ENCODE data around the gene SLC40A1. TPM values are rescaled to one million over a fixed set of nuclear protein-coding genes. Genes with fewer than 3 reads are reported as not detected.

The SLC40A1 gene
- total RNA-seq, 2 experiments from 2014 or later = 4.4 to 6.0 TPM

DNA sequence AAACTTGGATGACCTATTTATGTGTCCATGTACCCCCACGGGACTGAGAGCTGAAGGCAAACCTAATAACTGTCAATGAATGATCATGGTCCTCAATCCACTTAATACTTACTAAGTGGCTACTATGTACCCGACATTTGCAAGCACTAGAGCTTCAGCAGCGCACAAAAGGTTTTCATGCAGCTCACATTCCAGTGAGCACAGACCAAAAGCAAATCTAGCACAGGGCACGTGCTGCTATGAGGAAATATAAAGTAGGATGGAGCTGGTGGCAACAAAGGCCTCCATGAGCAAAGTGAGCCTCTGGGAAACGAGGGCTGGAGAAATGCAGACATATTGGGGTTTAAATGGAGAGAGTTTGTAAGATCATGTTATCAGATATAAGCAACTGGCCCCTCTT is 3.5 kb downstream of the SLC40A1 start:
- Mint-ChIP-seq H3K27ac (no peak overlapping the region), H3K36me3 (ENCODE audit: low read depth) (no peaks in the 10 kb centered on the region), H3K4me3 (no peak overlapping the region), H3K27me3 (peaks cover 17% of the 10 kb centered on the region), H3K9me3 (no peaks in the 10 kb centered on the region), H3K4me1 (peaks cover 32% of the 10 kb centered on the region)
- CTCF ChIA-PET = no interaction called here
- POLR2A ChIA-PET = no interaction called here
- DNase-seq = no peak

DNA sequence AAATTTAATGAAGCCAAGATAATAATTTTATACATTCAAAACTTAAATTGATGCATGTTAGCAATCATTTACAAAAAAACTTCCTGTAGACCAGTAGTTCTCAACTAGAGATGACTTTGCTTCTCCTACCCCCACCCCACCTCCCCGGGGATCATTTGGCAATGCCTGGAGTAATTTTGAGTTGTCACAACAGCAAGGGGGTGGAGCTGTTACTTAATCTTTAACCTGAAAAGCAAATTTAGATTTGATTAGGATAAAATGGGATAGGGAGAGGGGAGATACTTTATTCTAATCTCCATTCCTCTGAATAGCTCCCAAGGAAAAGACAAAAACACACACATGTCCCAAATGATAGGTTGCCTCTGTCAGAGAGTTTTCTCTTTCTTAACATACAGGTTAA is 4.2 kb downstream of the SLC40A1 start:
- H3K27me3 Mint-ChIP-seq = peaks cover 10% of the 10 kb centered on the region
- H3K4me1 Mint-ChIP-seq = peaks cover 25% of the 10 kb centered on the region
- H3K4me3 Mint-ChIP-seq = no peak overlapping the region
- H3K36me3 Mint-ChIP-seq (ENCODE audit: low read depth) = no peaks in the 10 kb centered on the region
- no peak overlapping the region for H3K27ac Mint-ChIP-seq
- POLR2A ChIA-PET = no interaction called here
- no peaks in the 10 kb centered on the region for H3K9me3 Mint-ChIP-seq
- DNase-seq = no peak
- CTCF ChIA-PET = no interaction called here

GRCh38 chr2:189574793-189575475 is 5.7 kb downstream of the SLC40A1 start:
- Mint-ChIP-seq H3K36me3 (ENCODE audit: low read depth) (no peaks in the 10 kb centered on the region), H3K9me3 (no peaks in the 10 kb centered on the region), H3K4me3 (no peak overlapping the region), H3K4me1 (peaks cover 19% of the 10 kb centered on the region), H3K27me3 (peaks cover 4% of the 10 kb centered on the region), H3K27ac (no peak overlapping the region)
- ChIA-PET CTCF (no interaction called here), POLR2A (no interaction called here)
- DNase-seq = no peak

GRCh38 chr2:189570570-189571031 is 10.0 kb downstream of the SLC40A1 start:
- Mint-ChIP-seq H3K27me3 (no peaks in the 10 kb centered on the region), H3K27ac (no peak overlapping the region), H3K4me3 (no peak overlapping the region), H3K36me3 (ENCODE audit: low read depth) (peaks cover 15% of the 10 kb centered on the region), H3K9me3 (no peaks in the 10 kb centered on the region), H3K4me1 (peaks cover 28% of the 10 kb centered on the region)
- CTCF ChIA-PET = interaction anchor here (0.6 to 1.6 kb wide), 2 partner anchors 10 to 88 kb away, joined by 3 to 4 read pairs; partner anchors contain the start of gene SLC40A1
- DNase-seq = no peak
- POLR2A ChIA-PET = no interaction called here

- no peak for DNase-seq
- H3K27ac Mint-ChIP-seq = no peak overlapping the region
- H3K36me3 Mint-ChIP-seq (ENCODE audit: low read depth) = peaks cover 20% of the 10 kb centered on the region
- H3K27me3 Mint-ChIP-seq = no peaks in the 10 kb centered on the region
- no peaks in the 10 kb centered on the region for H3K9me3 Mint-ChIP-seq
- H3K4me1 Mint-ChIP-seq = peaks cover 22% of the 10 kb centered on the region
- ChIA-PET POLR2A (interaction anchor here (0.8 to 1.7 kb wide), 2 partner anchors 11 to 518 kb away, joined by 3 to 5 read pairs; partner anchors contain the start of gene SLC40A1), CTCF (interaction anchor here (1.6 kb wide), 1 partner anchor 11 kb away, joined by 3 read pairs; the partner anchor contains the start of gene SLC40A1)
- H3K4me3 Mint-ChIP-seq = no peak overlapping the region
Measured at GRCh38 chr2:189569295-189569910, 11.2 kb downstream of the SLC40A1 start.

GRCh38 chr2:189566046-189566445 is 14.5 kb downstream of the SLC40A1 start:
- H3K27me3 Mint-ChIP-seq = no peaks in the 10 kb centered on the region
- no peak overlapping the region for H3K4me3 Mint-ChIP-seq
- H3K9me3 Mint-ChIP-seq = no peaks in the 10 kb centered on the region
- peaks cover 24% of the 10 kb centered on the region for H3K36me3 Mint-ChIP-seq (ENCODE audit: low read depth)
- DNase-seq = no peak
- ChIA-PET CTCF (no interaction called here), POLR2A (no interaction called here)
- peaks cover 26% of the 10 kb centered on the region for H3K4me1 Mint-ChIP-seq
- no peak overlapping the region for H3K27ac Mint-ChIP-seq

DNA sequence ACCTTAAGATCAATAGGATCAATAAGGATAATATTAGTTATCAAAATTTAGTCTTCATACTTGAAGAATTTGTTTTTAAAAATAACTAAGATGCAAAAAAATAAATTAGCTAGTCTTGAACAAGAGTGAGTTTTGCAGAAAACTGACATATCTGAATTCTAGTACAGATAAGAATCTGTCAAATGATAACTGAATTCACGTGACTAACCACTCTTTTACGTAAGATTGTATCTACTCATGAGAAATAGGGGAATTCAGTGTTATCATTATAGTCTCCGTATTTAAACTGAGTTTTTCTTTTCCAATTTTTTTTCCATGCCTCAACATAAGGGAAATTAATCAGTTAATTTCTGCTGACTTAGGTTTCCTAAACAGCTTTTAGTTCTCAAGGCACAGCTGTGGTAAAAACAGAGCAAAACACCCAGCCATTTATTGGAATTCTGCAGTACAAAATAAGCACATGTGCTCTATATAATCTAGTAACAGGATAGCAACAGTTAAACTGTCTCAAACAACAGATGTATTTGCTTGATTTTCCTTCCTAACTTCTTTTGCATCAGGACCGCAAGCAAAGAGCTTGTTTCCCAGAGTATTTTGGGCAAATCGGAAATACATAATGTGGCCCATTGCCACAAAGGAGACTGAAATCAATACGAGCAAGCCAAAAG is 19.1 kb downstream of the SLC40A1 start:
- Mint-ChIP-seq H3K4me3 (no peak overlapping the region), H3K27me3 (no peaks in the 10 kb centered on the region), H3K9me3 (no peaks in the 10 kb centered on the region), H3K27ac (no peak overlapping the region), H3K4me1 (peaks cover 14% of the 10 kb centered on the region), H3K36me3 (ENCODE audit: low read depth) (peaks cover 16% of the 10 kb centered on the region)
- DNase-seq = no peak
- ChIA-PET CTCF (no interaction called here), POLR2A (interaction anchor here (1.0 kb wide), 1 partner anchor 19 kb away, joined by 4 read pairs; the partner anchor contains the start of gene SLC40A1)

DNA sequence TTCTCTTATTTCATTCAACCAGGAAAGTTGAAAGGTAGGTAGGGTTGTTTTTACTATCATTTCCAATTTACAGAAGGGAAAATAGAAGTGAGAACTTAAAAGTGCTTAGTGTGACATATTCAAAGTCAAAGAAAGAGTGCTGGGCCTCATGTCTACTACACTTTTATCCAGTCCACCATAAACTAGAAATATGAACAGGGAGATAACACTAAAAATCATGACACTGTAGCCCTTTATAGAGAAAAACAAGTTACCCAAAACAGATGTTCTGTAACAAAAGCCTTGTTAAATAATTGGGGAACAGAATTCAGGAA is 20.4 kb downstream of the SLC40A1 start:
- Mint-ChIP-seq H3K4me3 (no peak overlapping the region), H3K27me3 (no peaks in the 10 kb centered on the region), H3K4me1 (peaks cover 13% of the 10 kb centered on the region), H3K27ac (no peak overlapping the region), H3K36me3 (ENCODE audit: low read depth) (peaks cover 8% of the 10 kb centered on the region), H3K9me3 (no peaks in the 10 kb centered on the region)
- DNase-seq = no peak
- POLR2A ChIA-PET = no interaction called here
- CTCF ChIA-PET = no interaction called here

GRCh38 chr2:189559579-189560272 is 20.9 kb downstream of the SLC40A1 start:
- CTCF ChIA-PET = no interaction called here
- POLR2A ChIA-PET = no interaction called here
- no peak overlapping the region for H3K4me3 Mint-ChIP-seq
- peaks cover 3% of the 10 kb centered on the region for H3K36me3 Mint-ChIP-seq (ENCODE audit: low read depth)
- H3K27ac Mint-ChIP-seq = no peak overlapping the region
- no peaks in the 10 kb centered on the region for H3K9me3 Mint-ChIP-seq
- H3K27me3 Mint-ChIP-seq = no peaks in the 10 kb centered on the region
- H3K4me1 Mint-ChIP-seq = peaks cover 13% of the 10 kb centered on the region
- DNase-seq = no peak

DNA sequence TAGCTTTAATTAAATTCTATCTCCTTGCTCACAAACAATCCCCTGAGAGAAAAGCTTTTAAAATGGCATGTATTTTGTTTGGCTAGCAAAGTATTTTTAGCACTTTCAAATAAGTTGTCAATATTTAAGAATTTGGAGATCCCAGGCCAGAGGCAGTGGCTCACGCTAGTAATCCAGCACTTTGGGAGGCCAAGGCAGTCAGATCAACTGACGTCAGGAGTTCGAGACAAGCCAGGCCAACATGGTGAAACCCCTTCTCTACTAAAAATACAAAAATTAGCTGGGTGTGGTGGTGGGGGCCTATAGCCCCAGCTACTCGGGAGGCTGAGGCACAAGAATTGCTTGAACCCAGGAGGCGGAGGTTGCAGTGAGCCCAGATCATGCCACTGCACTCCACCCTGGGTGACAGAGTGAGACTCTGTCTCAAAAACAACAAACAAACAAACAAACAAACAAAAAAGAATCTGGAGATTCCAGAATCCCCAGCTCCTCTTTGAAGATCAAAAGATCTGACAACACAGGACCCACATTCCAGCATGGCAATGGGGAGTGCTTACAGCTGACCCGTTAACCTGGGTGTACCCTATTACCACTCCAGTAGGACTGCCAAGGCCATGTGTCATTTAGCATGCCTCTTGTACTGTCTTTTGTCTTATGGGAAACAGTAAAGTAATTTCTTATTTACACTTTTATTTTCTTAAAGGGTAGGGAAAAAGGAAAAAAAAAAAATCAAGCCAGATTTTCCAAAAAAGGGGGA is 21.9 kb downstream of the SLC40A1 start:
- Mint-ChIP-seq H3K4me1 (peaks cover 13% of the 10 kb centered on the region), H3K27ac (no peak overlapping the region), H3K9me3 (no peaks in the 10 kb centered on the region), H3K36me3 (ENCODE audit: low read depth) (peaks cover 3% of the 10 kb centered on the region), H3K27me3 (no peaks in the 10 kb centered on the region), H3K4me3 (no peak overlapping the region)
- DNase-seq = no peak
- ChIA-PET POLR2A (no interaction called here), CTCF (no interaction called here)

- DNase-seq = no peak
- Mint-ChIP-seq H3K9me3 (no peaks in the 10 kb centered on the region), H3K27me3 (no peaks in the 10 kb centered on the region), H3K36me3 (ENCODE audit: low read depth) (no peaks in the 10 kb centered on the region), H3K4me3 (no peak overlapping the region), H3K4me1 (peaks cover 13% of the 10 kb centered on the region), H3K27ac (no peak overlapping the region)
- CTCF ChIA-PET = no interaction called here
- POLR2A ChIA-PET = no interaction called here
Measured at GRCh38 chr2:189557373-189557772, 23.2 kb downstream of the SLC40A1 start.

- peaks cover 10% of the 10 kb centered on the region for H3K4me1 Mint-ChIP-seq
- H3K36me3 Mint-ChIP-seq (ENCODE audit: low read depth) = no peaks in the 10 kb centered on the region
- H3K4me3 Mint-ChIP-seq = no peak overlapping the region
- ChIA-PET CTCF (no interaction called here), POLR2A (no interaction called here)
- H3K27me3 Mint-ChIP-seq = no peaks in the 10 kb centered on the region
- DNase-seq = no peak
- no peak overlapping the region for H3K27ac Mint-ChIP-seq
- no peaks in the 10 kb centered on the region for H3K9me3 Mint-ChIP-seq
Measured at GRCh38 chr2:189556526-189556925, 24.1 kb downstream of the SLC40A1 start.

GRCh38 chr2:189555232-189555631 is 25.4 kb downstream of the SLC40A1 start:
- ChIA-PET CTCF (no interaction called here), POLR2A (no interaction called here)
- H3K27ac Mint-ChIP-seq = no peak overlapping the region
- no peak overlapping the region for H3K4me3 Mint-ChIP-seq
- H3K27me3 Mint-ChIP-seq = no peaks in the 10 kb centered on the region
- H3K9me3 Mint-ChIP-seq = no peaks in the 10 kb centered on the region
- H3K36me3 Mint-ChIP-seq (ENCODE audit: low read depth) = no peaks in the 10 kb centered on the region
- DNase-seq = no peak
- peaks cover 8% of the 10 kb centered on the region for H3K4me1 Mint-ChIP-seq
